HepG2 (cell line): ENCODE data around the gene SCYGR6.

Experiments used
- YY1 ChIP-seq: IDR thresholded peaks from 2 replicates; pipeline ENCODE4 v1.6.1; 2011; ENCODE audit warnings: low read length, low read depth, moderate library complexity, mild to moderate bottlenecking; ENCODE audit not compliant: insufficient read depth, insufficient replicate concordance
- ZNF224 ChIP-seq: sonication (generic); formaldehyde crosslinking; IDR thresholded peaks from 2 replicates; pipeline ENCODE4 v1.5.0; 2020; ENCODE audit warnings: mild to moderate bottlenecking, missing genetic modification reagents

GRCh38 chr2:227713291-227713690 lies 11.3 kb downstream of the SCYGR6 start:
- TF ChIP-seq ZNF224 (CRISPR knock-in tag) (no peak), YY1 (no peak)
